Endodermal cell (in vitro differentiated cells): ENCODE data around the gene UBL3. TPM values are rescaled to one million over a fixed set of nuclear protein-coding genes. Genes with fewer than 3 reads are reported as not detected.

Source experiments
- DNase-seq: peaks from one replicate; pipeline ENCODE4 v3.0.0-alpha.2; 2017
- H3K27ac ChIP-seq: 2 replicates; pipeline ENCODE4 v1.5.1; 2013; ENCODE audit warnings: mild to moderate bottlenecking, low read depth, low read length, moderate library complexity
- H3K27me3 ChIP-seq: 2 replicates; pipeline ENCODE4 v1.6.1; 2013; ENCODE audit warnings: mild to moderate bottlenecking, low read length, moderate library complexity; ENCODE audit not compliant: insufficient read depth, control insufficient read depth, poor library complexity, severe bottlenecking
- H3K36me3 ChIP-seq: 2 replicates; pipeline ENCODE4 v1.7.0; 2013; ENCODE audit warnings: mild to moderate bottlenecking, low read length, moderate library complexity; ENCODE audit not compliant: control insufficient read depth, insufficient read depth
- H3K4me1 ChIP-seq: one replicate; pipeline ENCODE4 v1.7.0; 2013; ENCODE audit warnings: low read length; ENCODE audit not compliant: control insufficient read depth, insufficient read depth
- H3K4me3 ChIP-seq: 2 replicates; pipeline ENCODE4 v1.5.1; 2013; ENCODE audit warnings: mild to moderate bottlenecking, low read length, moderate library complexity
- H3K9ac ChIP-seq: 2 replicates; pipeline ENCODE4 v1.6.1; 2013; ENCODE audit warnings: mild to moderate bottlenecking, low read length, moderate library complexity; ENCODE audit not compliant: poor library complexity, severe bottlenecking; ENCODE audit errors: extremely low read depth
- H3K9me3 ChIP-seq: 2 replicates; pipeline ENCODE4 v1.6.1; 2013; ENCODE audit warnings: mild to moderate bottlenecking, low read length, moderate library complexity; ENCODE audit not compliant: control insufficient read depth
- H3K27ac Mint-ChIP-seq: 2 replicates; pipeline ENCODE4 v1.8.0; 2020; ENCODE audit warnings: mixed read lengths
- H3K27me3 Mint-ChIP-seq: 2 replicates; pipeline ENCODE4 v1.8.0; 2021; ENCODE audit warnings: mild to moderate bottlenecking, mixed read lengths; ENCODE audit not compliant: insufficient read depth
- H3K36me3 Mint-ChIP-seq: 2 replicates; pipeline ENCODE4 v1.8.0; 2020; ENCODE audit warnings: low read depth, mixed read lengths
- H3K4me1 Mint-ChIP-seq: 2 replicates; pipeline ENCODE4 v1.8.0; 2020; ENCODE audit warnings: mixed read lengths
- H3K4me3 Mint-ChIP-seq: 2 replicates; pipeline ENCODE4 v1.8.0; 2020; ENCODE audit warnings: mild to moderate bottlenecking, moderate library complexity, mixed read lengths
- H3K9me3 Mint-ChIP-seq: 2 replicates; pipeline ENCODE4 v1.8.0; 2020; ENCODE audit warnings: mild to moderate bottlenecking, mixed read lengths
- CTCF ChIP-seq: fragments of 200-600 bp; sonication (generic); conservative IDR thresholded peaks from 2 replicates; pipeline ENCODE4 v1.5.0; 2021; ENCODE audit warnings: antibody characterized with exemption, mild to moderate bottlenecking
- WGBS, 2 experiments: methylation state at CpG; one replicate each; pipeline versions ENCODE4 v1.1.5 to v1.1.7; 2013; ENCODE audit warnings: missing lambda C conversion rate in 2 of 2, mixed read lengths in 1 of 2; ENCODE audit not compliant: insufficient coverage in 1 of 2, insufficient read length in 1 of 2; 5-methylcytosine and 5-hydroxymethylcytosine counted together
- total RNA-seq, 2 donors: library from RNA; stranded (reverse); fragmentation: NEBNext Ultra II Directional in 1 of 2; extraction: Animal tissue kit (Norgen Biotek cat#: 25700) in 1 of 2; gene quantifications; 2 replicates in 1 of 2; 3 replicates in 1 of 2; pipeline ENCODE4 v1.2.1, GENCODE V29; 2021

The UBL3 gene
- total RNA-seq, 2 donors from 2014 or later = 16.5 to 22.3 TPM

GRCh38 chr13:29805994-29806979 is 44.1 kb downstream of the UBL3 start:
- no peak overlapping the region for H3K4me3 ChIP-seq
- H3K27ac Mint-ChIP-seq = no peak overlapping the region
- WGBS, 2 experiments = 98 to 100% methylated on average over 2 to 6 of the region's 7 CpGs
- no peak overlapping the region for H3K27ac ChIP-seq
- H3K4me1 ChIP-seq = peaks cover 4% of the 10 kb centered on the region
- no peak for TF ChIP-seq CTCF
- H3K27me3 ChIP-seq = no peaks in the 10 kb centered on the region
- H3K9ac ChIP-seq = no peak overlapping the region
- no peaks in the 10 kb centered on the region for H3K27me3 Mint-ChIP-seq
- no peak overlapping the region for H3K4me3 Mint-ChIP-seq
- peaks cover 9% of the 10 kb centered on the region for H3K9me3 ChIP-seq
- no peak for DNase-seq
- H3K36me3 Mint-ChIP-seq = no peaks in the 10 kb centered on the region
- no peaks in the 10 kb centered on the region for H3K36me3 ChIP-seq
- peaks cover 20% of the 10 kb centered on the region for H3K4me1 Mint-ChIP-seq
- H3K9me3 Mint-ChIP-seq = no peaks in the 10 kb centered on the region

- Mint-ChIP-seq H3K27ac (no peak overlapping the region), H3K36me3 (no peaks in the 10 kb centered on the region), H3K4me1 (peaks cover 9% of the 10 kb centered on the region), H3K27me3 (no peaks in the 10 kb centered on the region), H3K4me3 (no peak overlapping the region), H3K9me3 (no peaks in the 10 kb centered on the region)
- H3K9me3 ChIP-seq = peaks cover 9% of the 10 kb centered on the region
- H3K27ac ChIP-seq = no peak overlapping the region
- no peak for DNase-seq
- no peaks in the 10 kb centered on the region for H3K36me3 ChIP-seq
- no peak for TF ChIP-seq CTCF
- 99 to 100% methylated on average over 3 of the region's 3 CpGs for WGBS, 2 experiments
- H3K4me3 ChIP-seq = no peak overlapping the region
- H3K4me1 ChIP-seq = peaks cover 4% of the 10 kb centered on the region
- no peaks in the 10 kb centered on the region for H3K27me3 ChIP-seq
- no peak overlapping the region for H3K9ac ChIP-seq
Measured at GRCh38 chr13:29803221-29803620, 47.2 kb downstream of the UBL3 start.

- Histone ChIP-seq H3K36me3 (no peaks in the 10 kb centered on the region), H3K9me3 (peaks cover 9% of the 10 kb centered on the region), H3K9ac (no peak overlapping the region), H3K4me3 (no peak overlapping the region), H3K4me1 (peaks cover 4% of the 10 kb centered on the region), H3K27me3 (no peaks in the 10 kb centered on the region), H3K27ac (no peak overlapping the region)
- Mint-ChIP-seq H3K27me3 (no peaks in the 10 kb centered on the region), H3K27ac (no peak overlapping the region), H3K4me1 (peaks cover 9% of the 10 kb centered on the region), H3K9me3 (no peaks in the 10 kb centered on the region), H3K4me3 (no peak overlapping the region), H3K36me3 (no peaks in the 10 kb centered on the region)
- TF ChIP-seq CTCF = no peak
- no peak for DNase-seq
- 100% methylated on average over 1 of the region's 1 CpG; no CpG with 5 or more reads in 1 of the 2 experiments for WGBS, 2 experiments
Measured at GRCh38 chr13:29802621-29803020, 47.8 kb downstream of the UBL3 start.
